ENCODE measurements around the gene ZNF648.
"Not testable (repeated sequence)": the region's sequence is repeated elsewhere in the genome, so short reads cannot be mapped to it uniquely, and the experiment has no call there.

The ZNF648 gene

DNA sequence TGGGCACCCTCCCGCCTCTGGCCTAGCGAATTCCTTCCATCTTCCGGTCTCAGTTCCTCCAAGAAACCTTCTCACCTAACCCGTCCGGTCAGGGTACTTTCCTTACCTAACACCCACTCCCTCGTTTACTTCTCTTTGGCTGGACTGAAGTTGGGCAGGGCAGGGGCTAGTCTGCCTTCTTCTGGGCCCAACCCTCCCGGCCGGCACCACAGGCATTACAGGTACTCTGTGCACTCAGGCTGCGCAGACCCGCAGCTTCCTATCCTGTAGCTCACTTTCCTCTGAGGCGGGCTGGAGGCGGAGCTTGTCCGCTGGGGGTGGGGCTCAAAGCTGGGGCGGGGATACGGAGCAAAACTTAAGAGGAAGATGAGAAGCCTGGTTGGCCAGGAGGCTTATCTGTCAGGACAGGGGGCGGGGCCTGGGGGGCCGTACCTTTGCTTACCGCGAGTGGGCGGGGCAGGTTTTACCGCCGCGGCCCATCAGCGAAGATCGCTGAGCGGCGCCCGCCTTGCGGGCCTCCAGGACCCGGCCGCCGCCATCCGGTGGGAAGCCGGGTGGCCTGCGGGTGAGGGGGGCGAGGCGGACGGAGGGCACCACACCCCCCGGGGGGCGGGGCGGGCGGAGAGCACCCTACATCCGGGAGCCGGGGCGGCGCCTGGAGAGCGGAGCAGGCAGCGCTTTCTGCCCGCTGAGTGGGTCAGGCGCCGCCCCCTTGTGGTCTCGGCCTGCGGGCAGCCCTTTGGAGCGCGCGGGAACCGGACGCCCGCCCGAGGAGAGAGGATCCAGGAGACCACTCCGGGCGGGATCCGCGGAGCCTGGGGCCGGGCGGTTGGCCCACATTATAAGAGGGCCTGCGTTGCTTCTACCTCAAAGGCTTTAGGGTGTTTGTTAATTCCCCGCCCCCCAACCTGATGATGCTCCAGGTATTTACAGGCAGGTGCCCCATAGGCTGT lies 31.9 kb downstream of the ZNF648 start:
- H3K4me1 ChIP-seq, result peaks cover 21% of the 10 kb centered on the region
- TF ChIP-seq Cebpa-rat (IDR thresholded peaks at IDR 0.05), result no peak
- peak overlapping the region; percentile 75 for H3K4me3 ChIP-seq
- H4K20me1 ChIP-seq, result no peaks in the 10 kb centered on the region
- no peaks in the 10 kb centered on the region for H3K27me3 ChIP-seq
- peak overlapping the region; percentile 89 for H3K4me2 ChIP-seq
- H3K27ac ChIP-seq, result peak overlapping the region; percentile 78
- H3K9ac ChIP-seq, result peak overlapping the region; percentile 81
- no peaks in the 10 kb centered on the region for H3K9me3 ChIP-seq
- H3K36me3 ChIP-seq, result no peaks in the 10 kb centered on the region

DNA sequence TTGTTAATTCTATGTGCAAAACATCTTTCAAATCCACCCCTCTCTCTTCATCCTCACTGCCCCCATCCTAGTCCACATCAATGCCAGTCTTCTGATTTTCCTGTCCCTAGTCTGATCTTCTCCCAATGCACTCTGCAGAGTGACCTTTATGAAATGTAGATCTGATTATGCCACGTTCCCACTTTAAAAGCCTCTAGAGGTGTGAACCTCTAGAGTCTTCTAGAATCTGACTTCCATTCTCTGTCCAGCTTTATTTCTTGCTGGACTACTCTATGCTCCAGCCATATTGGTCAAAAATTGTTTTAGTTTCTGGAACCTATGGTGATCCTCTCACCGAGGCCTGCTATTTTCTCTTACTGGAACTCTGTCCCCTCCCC lies 32.5 kb downstream of the ZNF648 start:
- Histone ChIP-seq H3K27ac (peak overlapping the region; percentile 64), H3K9me3 (no peaks in the 10 kb centered on the region), H4K20me1 (no peaks in the 10 kb centered on the region), H3K4me3 (peak overlapping the region; percentile 75), H3K36me3 (no peaks in the 10 kb centered on the region), H3K9ac (peak overlapping the region; percentile 78), H3K4me1 (peaks cover 21% of the 10 kb centered on the region), H3K4me2 (peak overlapping the region; percentile 85), H3K27me3 (no peaks in the 10 kb centered on the region)
- TF ChIP-seq Cebpa-rat (IDR thresholded peaks at IDR 0.05), result no peak

DNA sequence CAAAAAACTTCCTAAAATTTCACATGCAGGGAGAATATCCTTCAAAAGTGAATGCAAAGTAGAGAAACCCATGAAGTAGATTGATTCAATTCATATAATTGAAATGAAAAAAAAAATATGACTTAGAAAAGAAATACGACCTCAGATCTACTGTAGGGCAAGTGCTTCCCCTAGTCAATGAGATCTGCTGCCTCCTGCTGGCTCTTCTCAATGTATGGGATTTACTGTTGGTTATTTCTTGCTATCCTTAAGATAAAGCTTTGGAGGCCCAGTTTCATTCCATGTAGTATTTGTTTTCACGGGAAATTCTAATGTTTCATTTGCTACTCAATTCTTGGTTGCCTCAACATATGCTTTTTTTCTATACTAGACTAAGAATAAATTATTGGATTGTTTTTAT lies 46.2 kb downstream of the ZNF648 start:
- Histone ChIP-seq H3K27ac (no peak overlapping the region), H3K9me3 (peaks cover 16% of the 10 kb centered on the region), H3K9ac (no peak overlapping the region), H3K27me3 (no peaks in the 10 kb centered on the region), H3K36me3 (no peaks in the 10 kb centered on the region), H4K20me1 (no peaks in the 10 kb centered on the region), H3K4me2 (no peak overlapping the region), H3K4me1 (no peaks in the 10 kb centered on the region), H3K4me3 (no peak overlapping the region)
- TF ChIP-seq Cebpa-rat (IDR thresholded peaks at IDR 0.05), result no peak

DNA sequence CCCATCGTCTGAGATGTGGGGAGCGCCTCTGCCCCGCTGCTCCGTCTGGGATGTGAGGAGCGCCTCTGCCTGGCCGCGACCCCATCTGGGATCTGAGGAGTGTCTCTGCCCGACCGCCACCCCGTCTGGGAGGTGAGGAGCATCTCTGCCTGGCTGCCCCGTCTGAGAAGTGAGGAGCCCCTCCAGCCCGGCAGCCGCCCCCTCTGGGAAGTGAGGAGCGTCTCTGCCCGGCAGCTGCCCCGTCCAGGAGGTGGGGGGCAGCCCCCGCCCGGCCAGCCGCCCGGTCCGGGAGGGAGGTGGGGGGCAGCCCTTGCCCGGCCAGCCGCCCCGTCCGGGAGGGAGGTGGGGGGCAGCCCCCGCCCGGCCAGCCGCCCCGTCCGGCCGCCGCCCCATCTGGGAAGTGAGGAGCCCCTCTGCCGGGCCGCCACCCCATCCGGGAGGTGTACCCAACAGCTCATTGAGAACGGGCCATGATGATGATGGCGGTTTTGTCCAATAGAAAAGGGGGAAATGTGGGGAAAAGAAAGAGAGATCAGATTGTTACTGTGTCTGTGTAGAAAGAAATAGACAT lies 50.6 kb downstream of the ZNF648 start:
- peaks cover 39% of the 10 kb centered on the region for H3K9me3 ChIP-seq
- not testable (repeated sequence) for H3K27me3 ChIP-seq, H3K27ac ChIP-seq, H4K20me1 ChIP-seq, H3K9ac ChIP-seq, H3K4me3 ChIP-seq, H3K4me1 ChIP-seq, H3K4me2 ChIP-seq, H3K36me3 ChIP-seq

DNA sequence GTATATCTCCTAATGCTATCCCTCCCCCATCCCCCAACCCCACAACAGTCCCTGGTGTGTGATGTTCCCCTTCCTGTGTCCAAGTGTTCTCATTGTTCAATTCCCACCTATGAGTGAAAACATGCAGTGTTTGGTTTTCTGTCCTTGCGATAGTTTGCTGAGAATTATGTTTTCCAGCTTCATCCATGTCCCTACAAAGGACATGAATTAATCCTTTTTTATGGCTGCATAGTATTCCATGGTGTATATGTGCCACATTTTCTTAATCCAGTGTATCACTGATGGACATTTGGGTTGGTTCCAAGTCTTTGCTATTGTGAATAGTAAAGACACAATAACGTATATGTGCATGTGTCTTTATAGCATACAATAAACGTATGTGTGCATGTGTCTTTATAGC lies 56.1 kb downstream of the ZNF648 start:
- not testable (repeated sequence) for H3K27ac ChIP-seq, H3K9ac ChIP-seq, H3K4me2 ChIP-seq, H3K36me3 ChIP-seq, H3K4me3 ChIP-seq, H4K20me1 ChIP-seq, H3K27me3 ChIP-seq
- peaks cover 21% of the 10 kb centered on the region for H3K4me1 ChIP-seq
- H3K9me3 ChIP-seq, result peaks cover 28% of the 10 kb centered on the region

DNA sequence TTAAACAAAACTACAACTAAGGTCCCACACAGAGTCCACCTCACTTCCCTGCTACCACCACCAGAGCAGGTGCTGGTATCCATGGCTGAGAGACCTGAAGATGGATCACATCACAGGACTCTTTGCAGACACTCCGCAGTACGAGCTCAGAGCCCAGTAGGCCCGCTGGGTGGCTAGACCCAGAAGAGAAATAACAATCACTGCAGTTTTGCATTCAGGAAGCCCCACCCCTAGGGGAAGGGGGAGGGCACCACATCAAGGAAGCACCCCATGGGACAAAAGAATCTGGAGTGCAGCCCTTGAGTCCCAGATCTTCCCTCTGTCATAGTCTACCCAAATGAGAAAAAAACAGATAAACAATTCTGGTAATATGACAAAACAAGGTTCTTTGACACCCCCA lies 56.9 kb downstream of the ZNF648 start:
- Histone ChIP-seq H3K4me3 (no peak overlapping the region), H4K20me1 (no peaks in the 10 kb centered on the region), H3K4me2 (no peak overlapping the region), H3K9me3 (peaks cover 20% of the 10 kb centered on the region), H3K9ac (no peak overlapping the region), H3K4me1 (peaks cover 21% of the 10 kb centered on the region), H3K27me3 (no peaks in the 10 kb centered on the region), H3K27ac (no peak overlapping the region), H3K36me3 (no peaks in the 10 kb centered on the region)
- no peak for TF ChIP-seq Cebpa-rat (IDR thresholded peaks at IDR 0.05)
